HCT116 (cell line): ENCODE results near the gene PHACTR1. TPM values are rescaled to one million over a fixed set of nuclear protein-coding genes. Genes with fewer than 3 reads are reported as not detected.

ENCODE experiments used
- ATAC-seq: fragments of 200-7000 bp; cut with Tn5 transposase; 2 replicates; pipeline ENCODE4 v1.9.1; 2020; ENCODE audit warnings: mild to moderate bottlenecking, moderate library complexity
- BruUV-seq: library from RNA; stranded (reverse); fragments of 400-500 nt; replicated peaks from 2 replicates; lab custom pipeline; 2021; lab: Mats Ljungman, UMichigan
- CTCF ChIA-PET: fragments of 300-600 bp; sonication (Branson Sonifier 250); formaldehyde crosslinking; loops from one replicate; lab custom pipeline; 2021; ENCODE audit warnings: antibody characterized with exemption; lab: Charles Lee
- POLR2A ChIA-PET: fragments of 300-600, 350-600 bp; sonication (Branson Sonifier 250); formaldehyde crosslinking; loops from one replicate; lab custom pipeline; 2021; ENCODE audit warnings: antibody characterized with exemption; lab: Charles Lee
- RAD21 ChIA-PET, 2 experiments: fragments of 300-600 bp; sonication (Branson Sonifier 250); formaldehyde crosslinking; loops; one replicate each; lab custom pipeline; 2023; ENCODE audit warnings: low total read pairs in 2 of 2; ENCODE audit not compliant: uncharacterized antibody in 2 of 2, unreplicated experiment in 2 of 2, low non-redundant PET in 1 of 2; lab: Charles Lee
- DNase-seq: peaks from one replicate; pipeline ENCODE4 v3.0.0-alpha.2; 2010; ENCODE audit warnings: low read depth, low spot score
- H2AFZ ChIP-seq: fragments of 200-600 bp; shearing (Covaris generic), sonication (generic); 2 replicates; pipeline ENCODE4 v1.6.1; 2017; ENCODE audit warnings: low read depth, mixed run types, mixed read lengths, antibody characterized with exemption, low read length; ENCODE audit not compliant: poor library complexity, severe bottlenecking
- H3K27ac ChIP-seq: 2 replicates; pipeline ENCODE4 v1.5.1; 2012; ENCODE audit warnings: low read depth, low read length
- H3K27me3 ChIP-seq: fragments of 200-600 bp; sonication (generic); 2 replicates; pipeline ENCODE4 v1.6.1; 2016; ENCODE audit warnings: mixed run types, low read length, mixed read lengths; ENCODE audit not compliant: insufficient read depth
- H3K36me3 ChIP-seq, 2 experiments: fragments of 200-500 bp in 1 of 2; fragments of 200-600 bp in 1 of 2; sonication (Bioruptor generic) in 1 of 2; sonication (generic) in 1 of 2; 2 replicates each; pipeline versions ENCODE4 v1.5.1 to v1.6.1; 2014 to 2016; ENCODE audit warnings: low read length in 2 of 2, inconsistent platforms in 1 of 2, mixed read lengths in 1 of 2, mixed run types in 1 of 2; ENCODE audit not compliant: insufficient read depth in 2 of 2, control insufficient read depth in 1 of 2
- H3K4me1 ChIP-seq, 2 experiments: fragments of 200-600 bp in 1 of 2; sonication (generic) in 1 of 2; 2 replicates each; pipeline versions ENCODE4 v1.5.1 to v1.6.1; 2012 to 2017; ENCODE audit warnings: low read length in 2 of 2, inconsistent platforms in 1 of 2, mild to moderate bottlenecking in 1 of 2, mixed read lengths in 1 of 2, mixed run types in 1 of 2, moderate library complexity in 1 of 2; ENCODE audit not compliant: insufficient read depth in 2 of 2, control insufficient read depth in 1 of 2
- H3K4me2 ChIP-seq: fragments of 200-600 bp; sonication (generic); 2 replicates; pipeline ENCODE4 v1.6.1; 2017; ENCODE audit warnings: mixed run types, low read length, mixed read lengths
- H3K4me3 ChIP-seq, 2 experiments: fragments of 200-600 bp in 1 of 2; sonication (generic) in 1 of 2; replicated peaks in 1 of 2; 2 replicates each; pipeline ENCODE4 v1.5.1; 2011 to 2016; ENCODE audit warnings: low read length in 2 of 2, control low read depth in 1 of 2, low read depth in 1 of 2, mild to moderate bottlenecking in 1 of 2, mixed read lengths in 1 of 2, mixed run types in 1 of 2
- H3K79me2 ChIP-seq: fragments of 200-600 bp; sonication (generic); 2 replicates; pipeline ENCODE4 v1.6.1; 2017; ENCODE audit warnings: mild to moderate bottlenecking, mixed run types, low read length, moderate library complexity, mixed read lengths; ENCODE audit not compliant: insufficient read depth
- H3K9ac ChIP-seq: fragments of 200-600 bp; sonication (generic); 2 replicates; pipeline ENCODE4 v1.6.1; 2016; ENCODE audit warnings: low read length, mixed read lengths
- H3K9me2 ChIP-seq: fragments of 200-600 bp; sonication (generic), shearing (Covaris generic); 2 replicates; pipeline ENCODE4 v1.6.1; 2017; ENCODE audit warnings: mixed run types, mild to moderate bottlenecking, moderate library complexity; ENCODE audit not compliant: insufficient read depth
- H3K9me3 ChIP-seq, 2 experiments: fragments of 200-500 bp in 1 of 2; fragments of 200-600 bp in 1 of 2; sonication (Bioruptor generic) in 1 of 2; sonication (generic) in 1 of 2; 2 replicates each; pipeline ENCODE4 v1.6.1; 2014 to 2017; ENCODE audit warnings: low read length in 2 of 2, mixed read lengths in 2 of 2, inconsistent platforms in 1 of 2, low read depth in 1 of 2, mild to moderate bottlenecking in 1 of 2, mixed run types in 1 of 2, moderate library complexity in 1 of 2; ENCODE audit not compliant: control insufficient read depth in 1 of 2, insufficient read depth in 1 of 2
- H4K20me1 ChIP-seq: fragments of 200-600 bp; sonication (generic), shearing (Covaris generic); 2 replicates; pipeline ENCODE4 v1.6.1; 2017; ENCODE audit warnings: mixed run types, mild to moderate bottlenecking, moderate library complexity; ENCODE audit not compliant: insufficient read depth
- ATF3 ChIP-seq: IDR thresholded peaks from 2 replicates; pipeline ENCODE4 v1.6.1; 2012
- CTCF ChIP-seq, 3 experiments: fragments of 200-600 bp in 1 of 3; sonication (generic) in 1 of 3; IDR thresholded peaks in 2 of 3; conservative IDR thresholded peaks in 1 of 3; 2 replicates each; pipeline ENCODE4 v1.5.1; 2012 to 2017; ENCODE audit warnings: low read depth in 2 of 3, low read length in 2 of 3, antibody characterized with exemption in 1 of 3, borderline replicate concordance in 1 of 3, control low read depth in 1 of 3, mild to moderate bottlenecking in 1 of 3, mixed read lengths in 1 of 3, mixed run types in 1 of 3, moderate library complexity in 1 of 3; ENCODE audit not compliant: insufficient read depth in 1 of 3
- EZH2 ChIP-seq: fragments of 200-600 bp; sonication (generic); IDR thresholded peaks from 2 replicates; pipeline ENCODE4 v1.6.1; 2017; ENCODE audit warnings: antibody characterized with exemption, mixed run types
- EZH2phosphoT487 ChIP-seq: fragments of 200-600 bp; IDR thresholded peaks from 2 replicates; pipeline ENCODE4 v1.6.1; 2018; ENCODE audit warnings: antibody characterized with exemption, borderline replicate concordance
- JUND ChIP-seq: IDR thresholded peaks from 2 replicates; pipeline ENCODE4 v1.6.1; 2012
- RAD21 ChIP-seq: IDR thresholded peaks from 2 replicates; pipeline ENCODE4 v1.6.1; 2012; ENCODE audit warnings: low read depth, mild to moderate bottlenecking
- SIN3A ChIP-seq: IDR thresholded peaks from 2 replicates; pipeline ENCODE4 v1.6.1; 2012; ENCODE audit warnings: low read depth
- SP1 ChIP-seq: IDR thresholded peaks from 2 replicates; pipeline ENCODE4 v1.6.1; 2012; ENCODE audit warnings: low read depth
- TCF7L2 ChIP-seq: IDR thresholded peaks from 2 replicates; pipeline ENCODE4 v1.7.0; 2011; ENCODE audit warnings: borderline replicate concordance, inconsistent platforms; ENCODE audit not compliant: insufficient read depth, insufficient read length; ENCODE audit errors: extremely low read depth
- YY1 ChIP-seq: IDR thresholded peaks from 2 replicates; pipeline ENCODE4 v1.6.1; 2011; ENCODE audit warnings: low read length, low read depth, moderate library complexity, mild to moderate bottlenecking; ENCODE audit not compliant: insufficient replicate concordance; ENCODE audit errors: extremely low read depth
- ZBTB33 ChIP-seq: IDR thresholded peaks from 2 replicates; pipeline ENCODE4 v1.6.1; 2011; ENCODE audit warnings: mild to moderate bottlenecking, low read length, moderate library complexity; ENCODE audit not compliant: insufficient replicate concordance; ENCODE audit errors: extremely low read depth
- intact Hi-C: fragments of 100-400 bp; cut with micrococcal nuclease; formaldehyde crosslinking; loops from 2 replicates; pipeline ENCODE4 v1.10.0; 2022
- total RNA-seq: library from RNA; stranded (reverse); gene quantifications from one replicate; pipeline ENCODE4 v1.2.1, GENCODE V29; 2021; ENCODE audit not compliant: unreplicated experiment

Gene PHACTR1
- total RNA-seq, 1 experiment from 2014 or later = 0.17 TPM

- H3K9ac ChIP-seq = no peak overlapping the region
- no peaks in the 10 kb centered on the region for H3K79me2 ChIP-seq
- intact Hi-C loops = no loop called here
- ChIA-PET RAD21 (no interaction called here), POLR2A (no interaction called here), CTCF (no interaction called here)
- H3K9me2 ChIP-seq = no peaks in the 10 kb centered on the region
- H4K20me1 ChIP-seq = 0 out of 2 replicates have a peak, but pooled peaks cover 4% of the 10 kb centered on the region
- peaks cover 40% of the 10 kb centered on the region for H3K27me3 ChIP-seq
- H3K36me3 ChIP-seq = no peaks in the 10 kb centered on the region
- ATAC-seq (no peak), DNase-seq (no peak)
- no peak overlapping the region for H3K27ac ChIP-seq
- H3K9me3 ChIP-seq = no peaks in the 10 kb centered on the region
- TF ChIP-seq EZH2phosphoT487 (no peak), CTCF (IDR thresholded peaks at IDR 0.05 in 2 of 3, conservative IDR thresholded peaks at IDR 0.05 in 1 of 3; ENCODE audit: borderline replicate concordance in 1 of 3, insufficient read depth in 1 of 3, low read depth in 2 of 3, low read length in 2 of 3) (no peak), EZH2 (no peak), RAD21 (no peak), JUND (no peak), ZBTB33 (no peak), YY1 (no peak), ATF3 (no peak), SP1 (no peak), SIN3A (no peak), TCF7L2 (no peak)
- H3K4me2 ChIP-seq = no peak overlapping the region
- H3K4me3 ChIP-seq = no peak overlapping the region
- no peaks in the 10 kb centered on the region for H3K4me1 ChIP-seq
- no TSS peak for BruUV-seq
- H2AFZ ChIP-seq = no peak overlapping the region
These were observed 289.4 kb downstream of the PHACTR1 start for GRCh38 chr6:13005994-13006393.
